Measurements from ENCODE around the gene AFF3.

GRCh38 chr2:99899058-99899855 lies 243.1 kb downstream of the AFF3 start:
- TF ChIP-seq POLR2AphosphoS5 (IDR thresholded peaks at IDR 0.05) (no peak), EP300 (IDR thresholded peaks at IDR 0.05) (no peak), CTCF (IDR thresholded peaks at IDR 0.05) (no peak)
